KMS-11 (cell line): ENCODE data around the gene ITPKB.

Source experiments
- H2AFZ ChIP-seq: fragments of 200-600 bp; sonication (generic); 2 replicates; pipeline ENCODE4 v1.6.1; 2016; ENCODE audit warnings: antibody characterized with exemption, mixed run types, low read depth
- H3K27ac ChIP-seq: fragments of 200-600 bp; sonication (generic); 2 replicates; pipeline ENCODE4 v1.6.1; 2016; ENCODE audit warnings: mild to moderate bottlenecking, mixed run types
- H3K27me3 ChIP-seq: fragments of 200-600 bp; sonication (generic); 2 replicates; pipeline ENCODE4 v1.6.1; 2017; ENCODE audit warnings: mild to moderate bottlenecking, low read depth, mixed run types, moderate library complexity; ENCODE audit not compliant: insufficient read depth
- H3K36me3 ChIP-seq: fragments of 200-600 bp; sonication (generic); 2 replicates; pipeline ENCODE4 v1.6.1; 2017; ENCODE audit warnings: mild to moderate bottlenecking, mixed run types; ENCODE audit not compliant: insufficient read depth
- H3K4me1 ChIP-seq: fragments of 200-600 bp; sonication (generic); 2 replicates; pipeline ENCODE4 v1.6.1; 2016; ENCODE audit warnings: mild to moderate bottlenecking, low read depth, mixed run types; ENCODE audit not compliant: poor library complexity, severe bottlenecking
- H3K4me2 ChIP-seq: fragments of 200-600 bp; sonication (generic); 2 replicates; pipeline ENCODE4 v1.7.0; 2016; ENCODE audit warnings: mild to moderate bottlenecking, mixed run types
- H3K4me3 ChIP-seq: fragments of 200-600 bp; sonication (generic); IDR thresholded peaks from 2 replicates; pipeline ENCODE4 v1.6.1; 2017; ENCODE audit warnings: low read depth, low read length, mixed read lengths; ENCODE audit not compliant: insufficient read depth
- H3K79me2 ChIP-seq: fragments of 200-600 bp; sonication (generic); 2 replicates; pipeline ENCODE4 v1.6.1; 2016; ENCODE audit warnings: low read depth, mixed run types; ENCODE audit not compliant: insufficient read depth
- H3K9ac ChIP-seq: fragments of 200-600 bp; sonication (generic); 2 replicates; pipeline ENCODE4 v1.6.1; 2016; ENCODE audit warnings: mild to moderate bottlenecking, mixed run types
- H4K20me1 ChIP-seq: fragments of 200-600 bp; sonication (generic); 2 replicates; pipeline ENCODE4 v1.6.1; 2016; ENCODE audit warnings: mild to moderate bottlenecking, mixed run types; ENCODE audit not compliant: insufficient read depth
- TF ChIP-seq, protein P1 (sequence below): fragments of 200-600 bp; sonication (generic); conservative IDR thresholded peaks from 2 replicates; pipeline ENCODE4 v1.6.1; 2017; ENCODE audit warnings: low read depth, mild to moderate bottlenecking, antibody characterized with exemption, low read length, moderate library complexity, mixed read lengths

Gene ITPKB

DNA sequence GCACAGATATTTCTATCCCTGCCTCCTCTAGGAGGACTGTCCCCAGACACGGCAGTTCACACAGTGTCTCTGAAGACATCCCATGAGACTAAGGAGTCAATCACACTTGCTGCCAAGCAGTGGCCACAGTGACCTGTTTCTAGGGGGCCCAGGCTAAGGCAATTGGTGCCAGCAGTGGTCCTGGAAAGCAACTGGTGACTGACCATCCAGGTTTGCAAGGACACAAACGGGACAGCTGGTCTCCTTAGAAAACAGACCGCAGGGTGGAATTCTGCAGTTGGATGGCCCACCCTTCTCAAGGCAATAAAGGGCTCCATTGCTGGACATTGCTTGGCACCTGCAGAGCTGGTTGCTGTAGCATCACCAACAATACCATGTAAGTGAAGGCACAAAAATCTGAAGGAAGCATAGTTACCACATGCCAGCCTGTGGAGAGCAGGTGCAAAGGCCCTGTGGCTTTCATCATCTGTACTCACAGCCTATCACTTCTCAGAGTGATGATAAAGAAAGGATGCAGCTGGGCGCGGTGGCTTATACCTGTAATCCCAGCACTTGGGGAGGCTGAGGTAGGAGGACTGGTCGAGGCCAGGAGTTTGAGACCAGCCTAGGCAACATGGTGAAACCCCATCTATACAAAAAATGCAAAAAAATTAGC, 109.1 kb downstream of the ITPKB start:
- Histone ChIP-seq H3K4me1 (peaks cover 23% of the 10 kb centered on the region), H3K27ac (no peak overlapping the region), H3K4me3 (no peak overlapping the region), H4K20me1 (no peaks in the 10 kb centered on the region), H3K4me2 (no peak overlapping the region), H3K9ac (no peak overlapping the region), H2AFZ (no peak overlapping the region), H3K36me3 (no peaks in the 10 kb centered on the region), H3K79me2 (no peaks in the 10 kb centered on the region), H3K27me3 (no peaks in the 10 kb centered on the region)
- TF ChIP-seq, protein P1, sequence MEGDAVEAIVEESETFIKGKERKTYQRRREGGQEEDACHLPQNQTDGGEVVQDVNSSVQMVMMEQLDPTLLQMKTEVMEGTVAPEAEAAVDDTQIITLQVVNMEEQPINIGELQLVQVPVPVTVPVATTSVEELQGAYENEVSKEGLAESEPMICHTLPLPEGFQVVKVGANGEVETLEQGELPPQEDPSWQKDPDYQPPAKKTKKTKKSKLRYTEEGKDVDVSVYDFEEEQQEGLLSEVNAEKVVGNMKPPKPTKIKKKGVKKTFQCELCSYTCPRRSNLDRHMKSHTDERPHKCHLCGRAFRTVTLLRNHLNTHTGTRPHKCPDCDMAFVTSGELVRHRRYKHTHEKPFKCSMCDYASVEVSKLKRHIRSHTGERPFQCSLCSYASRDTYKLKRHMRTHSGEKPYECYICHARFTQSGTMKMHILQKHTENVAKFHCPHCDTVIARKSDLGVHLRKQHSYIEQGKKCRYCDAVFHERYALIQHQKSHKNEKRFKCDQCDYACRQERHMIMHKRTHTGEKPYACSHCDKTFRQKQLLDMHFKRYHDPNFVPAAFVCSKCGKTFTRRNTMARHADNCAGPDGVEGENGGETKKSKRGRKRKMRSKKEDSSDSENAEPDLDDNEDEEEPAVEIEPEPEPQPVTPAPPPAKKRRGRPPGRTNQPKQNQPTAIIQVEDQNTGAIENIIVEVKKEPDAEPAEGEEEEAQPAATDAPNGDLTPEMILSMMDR = no peak

DNA sequence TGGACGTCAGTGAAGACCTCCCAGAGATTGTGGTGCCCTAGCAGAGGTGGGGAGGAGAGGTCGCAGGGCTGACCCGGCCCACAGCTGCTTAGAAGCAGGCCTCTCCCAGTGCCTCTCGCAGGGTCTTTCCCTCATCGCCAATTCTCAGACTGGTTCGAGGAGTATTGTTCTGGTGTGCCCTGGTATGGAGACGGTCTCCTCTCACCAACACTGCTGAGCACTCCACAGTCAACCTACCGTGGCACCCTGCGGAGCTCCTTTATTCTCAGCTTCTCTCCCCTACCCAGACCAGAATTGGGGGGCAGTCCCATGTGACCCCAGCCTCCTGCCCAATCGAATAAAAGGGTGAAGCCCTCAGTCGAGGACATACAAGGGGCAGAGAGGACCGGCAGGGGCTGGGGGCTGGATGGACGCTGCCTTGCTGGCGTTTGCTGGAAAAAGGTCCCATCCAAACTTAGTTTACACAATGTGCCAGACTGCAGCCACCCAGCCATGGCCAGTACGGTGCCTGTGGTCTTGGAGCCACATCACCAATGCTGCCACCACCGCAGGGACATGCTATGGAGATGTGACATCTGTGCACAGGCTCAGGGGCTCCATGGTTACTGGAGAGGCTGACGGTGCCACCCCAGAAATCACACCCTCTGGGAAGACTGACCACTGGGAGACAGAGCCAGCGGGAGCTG, 109.7 kb downstream of the ITPKB start:
- no peaks in the 10 kb centered on the region for H4K20me1 ChIP-seq
- no peak overlapping the region for H3K4me3 ChIP-seq
- H3K27ac ChIP-seq = no peak overlapping the region
- no peak overlapping the region for H3K9ac ChIP-seq
- no peak overlapping the region for H3K4me2 ChIP-seq
- no peaks in the 10 kb centered on the region for H3K27me3 ChIP-seq
- no peaks in the 10 kb centered on the region for H3K79me2 ChIP-seq
- H3K4me1 ChIP-seq = peaks cover 16% of the 10 kb centered on the region
- H3K36me3 ChIP-seq = no peaks in the 10 kb centered on the region
- no peak overlapping the region for H2AFZ ChIP-seq
- TF ChIP-seq, protein P1 = no peak

DNA sequence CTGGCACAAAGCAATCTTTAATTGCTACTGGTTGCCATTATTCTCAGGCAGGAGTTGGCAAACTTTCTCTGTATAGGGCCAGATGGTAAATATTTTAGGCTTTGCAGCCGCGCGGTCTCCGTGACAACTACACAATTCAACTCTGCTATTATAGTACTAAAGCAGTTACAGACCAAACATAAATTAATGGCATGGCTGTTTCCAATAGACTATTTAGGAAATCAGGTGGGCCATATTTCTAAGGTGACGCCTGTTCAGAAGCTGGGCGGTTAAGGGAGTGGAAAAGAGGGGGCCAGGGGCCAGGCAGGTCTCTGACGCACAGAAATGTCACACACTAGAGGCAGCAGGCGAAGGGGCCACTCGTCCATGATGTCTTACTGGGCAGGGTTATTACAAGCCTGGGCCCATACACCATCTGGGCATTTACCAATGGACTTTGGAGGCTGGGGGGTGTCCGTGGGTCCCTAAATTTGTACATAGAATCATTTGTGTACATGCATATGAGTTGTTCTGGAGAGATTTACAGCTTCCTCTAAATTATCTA, 110.4 kb downstream of the ITPKB start:
- Histone ChIP-seq H4K20me1 (no peaks in the 10 kb centered on the region), H3K36me3 (no peaks in the 10 kb centered on the region), H2AFZ (no peak overlapping the region), H3K27me3 (no peaks in the 10 kb centered on the region), H3K4me3 (no peak overlapping the region), H3K9ac (no peak overlapping the region), H3K4me2 (no peak overlapping the region), H3K27ac (no peak overlapping the region), H3K4me1 (peaks cover 9% of the 10 kb centered on the region), H3K79me2 (no peaks in the 10 kb centered on the region)
- TF ChIP-seq, protein P1 = no peak

DNA sequence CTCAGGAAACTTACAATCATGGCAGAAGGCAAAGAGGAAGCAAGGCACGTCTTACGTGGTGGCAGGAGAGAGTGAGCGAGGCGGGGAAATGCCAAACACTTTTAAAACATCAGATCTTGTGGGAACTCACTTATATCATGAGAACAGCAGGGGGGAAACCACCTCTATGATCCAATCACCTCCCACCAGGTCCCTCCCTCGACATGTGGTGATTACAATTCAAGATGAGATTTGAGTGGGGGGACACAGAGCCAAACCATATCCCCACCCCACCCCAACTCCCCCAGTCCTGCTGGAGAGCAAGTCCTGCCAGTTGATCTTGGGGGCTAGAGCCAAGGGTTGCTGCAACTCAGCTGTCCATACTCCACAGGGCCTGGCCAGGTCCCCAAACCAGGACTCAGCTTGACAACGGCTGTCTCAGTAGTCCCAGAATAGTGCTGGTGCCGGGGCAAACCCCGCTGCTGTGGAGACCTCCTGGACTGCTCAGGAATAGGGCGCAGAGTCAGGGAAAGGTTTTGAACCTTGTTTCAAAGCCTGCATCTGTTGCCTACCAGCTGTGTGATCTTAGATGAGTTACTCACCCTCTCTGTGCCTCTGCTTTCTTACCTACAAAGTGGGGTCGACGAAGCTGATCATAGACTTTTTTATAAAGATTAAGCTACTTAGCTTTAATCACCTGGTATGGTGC, 111.0 kb downstream of the ITPKB start:
- Histone ChIP-seq H3K27ac (no peak overlapping the region), H3K9ac (no peak overlapping the region), H3K4me1 (peaks cover 6% of the 10 kb centered on the region), H3K27me3 (no peaks in the 10 kb centered on the region), H3K36me3 (no peaks in the 10 kb centered on the region), H3K79me2 (no peaks in the 10 kb centered on the region), H3K4me3 (no peak overlapping the region), H4K20me1 (no peaks in the 10 kb centered on the region), H2AFZ (no peak overlapping the region), H3K4me2 (no peak overlapping the region)
- TF ChIP-seq, protein P1 = no peak
